CD8-positive, alpha-beta memory T cell (primary cell): ENCODE results near the gene SRD5A1. TPM values are rescaled to one million over a fixed set of nuclear protein-coding genes. Genes with fewer than 3 reads are reported as not detected.
A peak's percentile ranks its signal among the peaks of the same experiment; 100 is the strongest.

ENCODE experiments used
- CTCF ChIA-PET: fragments of 350-600 bp; sonication (Branson Sonifier 250); formaldehyde crosslinking; loops from one replicate; lab custom pipeline; 2021; ENCODE audit warnings: antibody characterized with exemption; lab: Charles Lee
- POLR2A ChIA-PET: fragments of 350-600 bp; sonication (Branson Sonifier 250); formaldehyde crosslinking; loops from one replicate; lab custom pipeline; 2021; ENCODE audit warnings: antibody characterized with exemption; lab: Charles Lee
- DNase-seq, 5 donors: peaks; one replicate each; pipeline versions ENCODE4 v3.0.0 to v3.0.0-alpha.2; 2020 to 2022; ENCODE audit warnings: mixed read lengths in 1 of 5
- H3K27ac ChIP-seq: one replicate; pipeline ENCODE4 v1.7.0; 2013; ENCODE audit warnings: low read depth, mild to moderate bottlenecking, low read length, moderate library complexity
- H3K27me3 ChIP-seq: 2 replicates; pipeline ENCODE4 v1.7.0; 2013; ENCODE audit warnings: low read length, mild to moderate bottlenecking; ENCODE audit not compliant: insufficient read depth, poor library complexity, severe bottlenecking
- H3K36me3 ChIP-seq: 2 replicates; pipeline ENCODE4 v1.7.0; 2013; ENCODE audit warnings: mild to moderate bottlenecking, low read length, moderate library complexity; ENCODE audit not compliant: insufficient read depth
- H3K4me1 ChIP-seq: 2 replicates; pipeline ENCODE4 v1.7.0; 2013; ENCODE audit warnings: mild to moderate bottlenecking, low read length, moderate library complexity; ENCODE audit not compliant: insufficient read depth
- H3K4me3 ChIP-seq: 2 replicates; pipeline ENCODE4 v1.7.0; 2013; ENCODE audit warnings: mild to moderate bottlenecking, low read length
- H3K9me3 ChIP-seq: 2 replicates; pipeline ENCODE4 v1.7.0; 2013; ENCODE audit warnings: mild to moderate bottlenecking, low read length
- H3K27ac Mint-ChIP-seq, 8 donors: one replicate each; pipeline ENCODE4 v1.8.0; 2020 to 2021; ENCODE audit warnings: mixed read lengths in 8 of 8, mild to moderate bottlenecking in 6 of 8, inconsistent platforms in 3 of 8, moderate library complexity in 3 of 8
- H3K27me3 Mint-ChIP-seq, 2 donors: one replicate each; pipeline ENCODE4 v1.8.0; 2020 to 2021; ENCODE audit warnings: mixed read lengths in 2 of 2, mild to moderate bottlenecking in 1 of 2, moderate library complexity in 1 of 2
- H3K36me3 Mint-ChIP-seq, 3 donors: one replicate each; pipeline ENCODE4 v1.8.0; 2020 to 2021; ENCODE audit warnings: mixed read lengths in 3 of 3, inconsistent platforms in 1 of 3, mild to moderate bottlenecking in 1 of 3
- H3K4me1 Mint-ChIP-seq, 3 donors: one replicate each; pipeline ENCODE4 v1.8.0; 2020 to 2021; ENCODE audit warnings: mixed read lengths in 3 of 3, inconsistent platforms in 1 of 3, mild to moderate bottlenecking in 1 of 3
- H3K4me3 Mint-ChIP-seq, 7 donors: one replicate each; pipeline ENCODE4 v1.8.0; 2020 to 2021; ENCODE audit warnings: mixed read lengths in 7 of 7, mild to moderate bottlenecking in 6 of 7, moderate library complexity in 4 of 7, inconsistent platforms in 2 of 7
- H3K9me3 Mint-ChIP-seq, 5 donors: one replicate each; pipeline ENCODE4 v1.8.0; 2020 to 2022; ENCODE audit warnings: mixed read lengths in 5 of 5, mild to moderate bottlenecking in 3 of 5, moderate library complexity in 2 of 5, inconsistent platforms in 1 of 5
- polyA plus RNA-seq: library from polyadenylated mRNA; unstranded; fragments of 300-500 nt; fragmentation: Illumina TruSeq; gene quantifications from one replicate; pipeline ENCODE4 v1.2.3, GENCODE V29; 2021
- total RNA-seq, 2 experiments: library from RNA; stranded (reverse); gene quantifications; one replicate each; pipeline ENCODE4 v1.2.3, GENCODE V29; 2021

The SRD5A1 gene
- total and polyA plus RNA-seq, 3 experiments from 2014 or later = 7.2 to 17.1 (median 16.2) TPM

DNA sequence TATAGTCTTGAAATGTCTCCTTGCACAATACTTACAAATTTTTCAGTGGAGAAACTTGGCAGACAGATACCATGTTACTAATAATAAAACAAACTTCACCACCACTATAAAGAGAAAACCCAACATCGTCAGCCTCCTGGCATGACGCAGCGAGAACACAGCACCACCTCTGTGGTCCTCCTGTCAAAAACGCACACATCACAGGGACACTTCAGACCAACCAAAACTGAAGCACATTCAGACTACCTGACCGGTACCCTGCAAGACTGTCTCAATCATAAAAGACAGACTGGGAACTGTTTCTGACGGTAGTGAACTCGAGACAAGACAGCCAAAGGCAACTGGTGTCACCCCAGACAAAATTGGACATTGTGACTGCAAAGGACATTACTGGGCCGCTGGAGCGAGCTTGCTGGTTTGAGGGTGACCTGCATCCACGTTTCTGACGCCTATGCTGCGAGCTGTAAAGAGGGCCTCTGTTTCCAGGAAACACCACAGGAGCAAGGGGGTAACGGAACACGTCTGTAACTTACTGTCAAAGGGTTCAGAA lies 34.8 kb upstream of the SRD5A1 start:
- Histone ChIP-seq H3K27me3 (no peaks in the 10 kb centered on the region), H3K27ac (no peak overlapping the region), H3K4me1 (no peaks in the 10 kb centered on the region), H3K9me3 (no peaks in the 10 kb centered on the region), H3K36me3 (peaks cover 36% of the 10 kb centered on the region), H3K4me3 (no peak overlapping the region)
- Mint-ChIP-seq H3K4me3 (no peak overlapping the region), H3K36me3 (peaks cover 30 to 69% (median 31%) of the 10 kb centered on the region in 3 donors), H3K27me3 (no peaks in the 10 kb centered on the region), H3K4me1 (no peaks in the 10 kb centered on the region), H3K9me3 (peaks cover 0 to 3% (median 0%) of the 10 kb centered on the region in 5 donors), H3K27ac (peak overlapping the region in 1 of 8 donors; percentile 38)
- ChIA-PET POLR2A (no interaction called here), CTCF (no interaction called here)
- no peak for DNase-seq

DNA sequence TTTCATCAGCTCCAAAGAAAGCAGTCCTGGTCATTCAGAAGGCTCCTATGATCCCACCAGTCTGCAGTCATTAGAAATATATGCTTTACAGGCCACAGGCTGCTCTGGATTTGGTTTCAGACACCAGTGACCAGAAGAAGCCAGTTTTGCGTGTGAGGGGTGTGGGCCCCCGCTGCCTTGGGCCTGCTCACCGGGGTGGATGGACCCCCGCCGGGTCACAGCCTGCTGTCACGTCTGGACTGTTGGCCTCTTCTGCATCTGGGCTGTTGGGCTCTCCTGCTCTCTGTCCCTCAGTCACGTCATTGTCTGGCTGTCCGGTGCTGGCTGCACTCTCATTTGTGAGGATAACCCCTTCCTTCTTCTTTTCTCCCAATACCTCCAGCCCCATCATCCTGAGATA lies 33.5 kb upstream of the SRD5A1 start:
- CTCF ChIA-PET = no interaction called here
- peaks cover 47% of the 10 kb centered on the region for H3K36me3 ChIP-seq
- H3K9me3 Mint-ChIP-seq = peaks cover 0 to 2% (median 0%) of the 10 kb centered on the region in 5 donors

DNA sequence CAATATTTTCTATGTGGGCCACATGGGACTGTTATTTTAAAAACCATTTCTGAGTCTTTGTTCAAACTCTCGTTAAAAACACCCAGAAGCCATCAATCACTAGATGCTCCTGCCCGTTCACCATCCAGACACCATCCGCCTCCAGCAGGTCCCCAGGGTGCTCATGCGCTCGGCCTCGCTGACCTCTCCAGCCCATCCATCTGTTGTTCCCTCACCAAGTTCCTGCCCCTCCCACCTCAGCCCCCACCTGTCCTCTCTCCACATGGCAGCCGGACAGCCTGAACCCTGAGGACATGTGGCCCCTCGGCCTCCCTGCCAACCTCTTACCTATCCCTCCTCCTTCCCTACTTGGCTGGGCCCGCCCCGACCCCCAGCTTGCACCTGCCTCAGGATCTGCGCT lies 32.0 kb upstream of the SRD5A1 start:
- no peaks in the 10 kb centered on the region for H3K27me3 ChIP-seq
- H3K27ac ChIP-seq = no peak overlapping the region
- no peak overlapping the region for H3K4me3 ChIP-seq
- Mint-ChIP-seq H3K27ac (peak overlapping the region in 3 of 8 donors; percentile 57 to 88 (median 70)), H3K4me3 (no peak overlapping the region), H3K4me1 (no peaks in the 10 kb centered on the region), H3K27me3 (no peaks in the 10 kb centered on the region), H3K9me3 (peaks cover 0 to 2% (median 0%) of the 10 kb centered on the region in 5 donors), H3K36me3 (peaks cover 30 to 95% (median 40%) of the 10 kb centered on the region in 3 donors)
- H3K36me3 ChIP-seq = peaks cover 59% of the 10 kb centered on the region
- no peaks in the 10 kb centered on the region for H3K4me1 ChIP-seq
- CTCF ChIA-PET = no interaction called here
- DNase-seq = no peak
- no peaks in the 10 kb centered on the region for H3K9me3 ChIP-seq
- POLR2A ChIA-PET = no interaction called here

More for the DNA sequence above, 33.5 kb upstream of the SRD5A1 start:
- no peaks in the 10 kb centered on the region for H3K9me3 ChIP-seq
- Mint-ChIP-seq H3K27me3 (no peaks in the 10 kb centered on the region), H3K36me3 (peaks cover 30 to 82% (median 34%) of the 10 kb centered on the region in 3 donors), H3K4me1 (no peaks in the 10 kb centered on the region), H3K27ac (no peak overlapping the region), H3K4me3 (no peak overlapping the region)
- DNase-seq = no peak
- H3K27ac ChIP-seq = no peak overlapping the region
- no peaks in the 10 kb centered on the region for H3K4me1 ChIP-seq
- no peak overlapping the region for H3K4me3 ChIP-seq
- no peaks in the 10 kb centered on the region for H3K27me3 ChIP-seq
- POLR2A ChIA-PET = no interaction called here

DNA sequence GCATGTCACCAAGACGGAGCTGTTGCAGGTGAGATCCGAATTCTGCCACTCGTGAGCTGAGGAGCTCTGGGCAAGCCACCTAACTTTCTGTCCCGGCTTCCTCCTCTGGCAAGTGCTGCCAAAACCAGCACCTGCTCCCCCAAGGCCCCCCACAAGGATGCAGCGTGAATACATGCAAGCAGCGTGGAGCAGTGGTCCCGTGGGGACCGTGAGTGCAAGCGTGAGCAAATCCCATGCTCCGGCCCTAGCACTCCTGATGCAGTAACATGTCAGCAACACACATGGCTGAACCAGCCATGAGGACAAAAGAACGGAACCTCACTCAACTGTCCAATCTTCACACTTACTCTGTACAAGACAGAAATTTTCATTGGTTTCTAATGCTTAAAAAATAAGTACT lies 31.4 kb upstream of the SRD5A1 start:
- no peaks in the 10 kb centered on the region for H3K4me1 Mint-ChIP-seq
- H3K27ac Mint-ChIP-seq = peak overlapping the region in 1 of 8 donors; percentile 27
- CTCF ChIA-PET = no interaction called here

DNA sequence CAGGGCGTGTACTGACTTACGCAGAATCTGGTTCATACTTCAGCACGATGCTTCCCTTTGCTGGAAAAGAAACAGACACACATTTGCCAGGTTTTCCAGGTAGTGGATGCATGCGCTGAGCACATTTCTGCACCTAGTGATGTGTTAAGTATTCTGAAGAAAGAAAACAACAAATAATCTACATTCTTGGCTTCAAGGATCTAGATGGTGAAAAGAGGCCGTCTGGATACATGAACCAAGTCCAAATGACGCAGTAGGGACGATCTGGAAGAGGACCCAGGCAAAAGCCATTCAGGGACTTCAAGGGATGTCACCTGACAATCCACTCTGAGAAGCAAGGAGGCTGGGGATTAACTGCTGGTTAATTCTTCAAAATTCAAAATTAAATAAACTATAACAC lies 30.8 kb upstream of the SRD5A1 start:
- Mint-ChIP-seq H3K4me3 (no peak overlapping the region), H3K9me3 (peaks cover 0 to 2% (median 0%) of the 10 kb centered on the region in 5 donors), H3K27me3 (no peaks in the 10 kb centered on the region), H3K36me3 (peaks cover 33 to 96% (median 36%) of the 10 kb centered on the region in 3 donors), H3K4me1 (no peaks in the 10 kb centered on the region), H3K27ac (no peak overlapping the region)
- H3K9me3 ChIP-seq = no peaks in the 10 kb centered on the region
- POLR2A ChIA-PET = no interaction called here
- H3K36me3 ChIP-seq = peaks cover 69% of the 10 kb centered on the region
- H3K27ac ChIP-seq = no peak overlapping the region
- no peak overlapping the region for H3K4me3 ChIP-seq
- CTCF ChIA-PET = no interaction called here
- no peaks in the 10 kb centered on the region for H3K27me3 ChIP-seq
- H3K4me1 ChIP-seq = no peaks in the 10 kb centered on the region
- DNase-seq = no peak

More for the DNA sequence above, 31.4 kb upstream of the SRD5A1 start:
- Mint-ChIP-seq H3K9me3 (peaks cover 0 to 2% (median 0%) of the 10 kb centered on the region in 5 donors), H3K36me3 (peaks cover 31 to 96% (median 36%) of the 10 kb centered on the region in 3 donors), H3K27me3 (no peaks in the 10 kb centered on the region), H3K4me3 (no peak overlapping the region)
- POLR2A ChIA-PET = no interaction called here
- peaks cover 63% of the 10 kb centered on the region for H3K36me3 ChIP-seq
- no peaks in the 10 kb centered on the region for H3K4me1 ChIP-seq
- H3K4me3 ChIP-seq = no peak overlapping the region
- H3K27ac ChIP-seq = no peak overlapping the region
- no peaks in the 10 kb centered on the region for H3K9me3 ChIP-seq
- H3K27me3 ChIP-seq = no peaks in the 10 kb centered on the region
- DNase-seq = no peak

- Mint-ChIP-seq H3K36me3 (peaks cover 27 to 96% (median 30%) of the 10 kb centered on the region in 3 donors), H3K4me3 (no peak overlapping the region), H3K27me3 (no peaks in the 10 kb centered on the region), H3K27ac (no peak overlapping the region), H3K9me3 (no peaks in the 10 kb centered on the region), H3K4me1 (no peaks in the 10 kb centered on the region)
- no peaks in the 10 kb centered on the region for H3K27me3 ChIP-seq
- no peaks in the 10 kb centered on the region for H3K9me3 ChIP-seq
- DNase-seq = no peak
- no peak overlapping the region for H3K4me3 ChIP-seq
- no peaks in the 10 kb centered on the region for H3K4me1 ChIP-seq
- H3K36me3 ChIP-seq = peaks cover 74% of the 10 kb centered on the region
- POLR2A ChIA-PET = no interaction called here
- no peak overlapping the region for H3K27ac ChIP-seq
- CTCF ChIA-PET = no interaction called here
These were observed 29.6 kb upstream of the SRD5A1 start for GRCh38 chr5:6603643-6604042.

- POLR2A ChIA-PET = no interaction called here
- H3K27ac Mint-ChIP-seq = peak overlapping the region in 1 of 8 donors; percentile 79
These were observed 28.9 kb upstream of the SRD5A1 start for GRCh38 chr5:6604341-6604740.

GRCh38 chr5:6604946-6605345 lies 28.3 kb upstream of the SRD5A1 start:
- no peaks in the 10 kb centered on the region for H3K27me3 Mint-ChIP-seq
- Histone ChIP-seq H3K36me3 (peaks cover 81% of the 10 kb centered on the region), H3K27me3 (no peaks in the 10 kb centered on the region), H3K4me1 (no peaks in the 10 kb centered on the region), H3K4me3 (no peak overlapping the region), H3K27ac (no peak overlapping the region), H3K9me3 (no peaks in the 10 kb centered on the region)
- peaks cover 21 to 97% (median 33%) of the 10 kb centered on the region in 3 donors for H3K36me3 Mint-ChIP-seq
- peak overlapping the region in 1 of 8 donors; percentile 42 for H3K27ac Mint-ChIP-seq
- no peak overlapping the region for H3K4me3 Mint-ChIP-seq
- CTCF ChIA-PET = no interaction called here
- no peak for DNase-seq
- no peaks in the 10 kb centered on the region for H3K4me1 Mint-ChIP-seq
- no peaks in the 10 kb centered on the region for H3K9me3 Mint-ChIP-seq
- POLR2A ChIA-PET = no interaction called here

More at GRCh38 chr5:6604341-6604740, 28.9 kb upstream of the SRD5A1 start:
- H3K27me3 Mint-ChIP-seq = no peaks in the 10 kb centered on the region
- Histone ChIP-seq H3K4me3 (no peak overlapping the region), H3K9me3 (no peaks in the 10 kb centered on the region), H3K36me3 (peaks cover 75% of the 10 kb centered on the region), H3K4me1 (no peaks in the 10 kb centered on the region), H3K27ac (no peak overlapping the region), H3K27me3 (no peaks in the 10 kb centered on the region)
- no peaks in the 10 kb centered on the region for H3K4me1 Mint-ChIP-seq
- DNase-seq = no peak
- no peak overlapping the region for H3K4me3 Mint-ChIP-seq
- CTCF ChIA-PET = no interaction called here
- no peaks in the 10 kb centered on the region for H3K9me3 Mint-ChIP-seq
- peaks cover 21 to 96% (median 29%) of the 10 kb centered on the region in 3 donors for H3K36me3 Mint-ChIP-seq
